Activated CD4-positive, alpha-beta T cell treated with anti-CD3 and anti-CD28 coated beads, Interleukin-2, amount 50 U/mL, for 48 hours (primary cell): Measurements from ENCODE around the gene PIP4P1.
"Not testable (repeated sequence)": the region's sequence is repeated elsewhere in the genome, so short reads cannot be mapped to it uniquely, and the experiment has no call there.

ENCODE experiments used
- DNase-seq, 2 experiments: peaks; one replicate each; pipeline ENCODE4 v3.0.0-alpha.2; 2020

Gene PIP4P1

DNA sequence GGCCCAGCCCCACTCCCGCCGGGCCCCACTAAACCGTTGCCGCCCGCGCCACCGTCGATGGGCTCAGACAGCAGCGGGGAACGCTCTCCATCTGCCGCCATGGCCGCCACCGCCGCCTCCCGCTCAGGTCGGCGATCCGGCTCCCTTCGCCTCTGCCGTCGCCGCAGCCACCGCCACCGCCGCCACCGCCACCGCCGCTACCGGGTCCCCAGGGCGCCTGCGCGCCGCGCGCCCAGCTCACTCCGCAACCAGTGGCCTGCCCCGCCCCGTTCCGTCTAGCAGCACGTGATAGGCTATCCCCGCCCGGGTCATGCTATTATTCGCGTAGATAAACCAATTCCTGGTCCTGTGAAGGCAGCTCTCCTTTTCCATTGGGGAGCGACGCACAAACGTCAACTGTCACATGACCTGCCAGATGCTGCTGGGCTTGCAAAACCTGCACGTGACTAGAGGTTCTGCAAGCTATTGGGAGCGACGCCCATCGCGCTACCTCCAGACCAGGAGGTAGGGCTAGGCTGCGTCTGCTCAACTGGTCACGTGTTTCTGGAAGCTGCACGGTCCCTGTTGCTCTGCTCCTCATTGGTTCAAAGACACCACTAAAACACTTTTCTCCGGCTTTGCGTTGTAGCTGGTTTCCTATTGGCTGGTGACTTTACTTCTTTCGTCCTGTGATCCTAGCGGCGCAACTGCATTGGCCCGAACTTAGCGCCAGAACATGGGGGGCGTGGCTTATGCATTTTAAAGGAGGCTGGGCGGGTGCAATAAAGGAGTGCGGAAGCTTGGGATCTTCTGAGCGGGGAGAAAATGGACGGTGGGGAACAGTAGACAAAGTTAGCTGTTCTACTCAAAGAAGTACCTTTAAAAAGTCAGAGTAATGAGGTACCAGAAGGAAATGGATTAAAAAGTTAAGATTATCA lies at the start of gene PIP4P1:
Gene PIP4P1 (minus strand): TSS at position 210 of the 917 bp plus-strand sequence. CDS start 109 bp downstream, at position 101.
- peak; percentile 96 to 98 for DNase-seq

DNA sequence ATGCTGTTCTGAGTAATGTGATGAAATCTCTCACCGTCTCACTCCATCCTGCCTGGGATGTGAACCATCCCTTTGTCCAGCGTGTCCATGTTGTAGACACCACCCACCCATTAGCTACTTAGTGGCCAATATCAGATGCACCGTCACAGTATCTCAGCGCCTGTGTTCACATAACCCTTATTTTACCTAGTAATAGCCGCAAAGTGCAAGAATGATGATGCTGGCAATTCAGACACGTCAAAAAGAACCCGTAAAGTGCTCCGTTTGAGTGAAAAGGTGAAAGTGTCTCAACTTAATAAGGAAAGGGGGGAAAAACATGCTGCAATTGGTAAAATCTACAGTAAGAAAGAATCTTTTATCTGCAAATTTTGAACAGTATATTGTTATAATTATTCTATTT lies 47.1 kb upstream of the PIP4P1 start:
- DNase-seq: no peak

DNA sequence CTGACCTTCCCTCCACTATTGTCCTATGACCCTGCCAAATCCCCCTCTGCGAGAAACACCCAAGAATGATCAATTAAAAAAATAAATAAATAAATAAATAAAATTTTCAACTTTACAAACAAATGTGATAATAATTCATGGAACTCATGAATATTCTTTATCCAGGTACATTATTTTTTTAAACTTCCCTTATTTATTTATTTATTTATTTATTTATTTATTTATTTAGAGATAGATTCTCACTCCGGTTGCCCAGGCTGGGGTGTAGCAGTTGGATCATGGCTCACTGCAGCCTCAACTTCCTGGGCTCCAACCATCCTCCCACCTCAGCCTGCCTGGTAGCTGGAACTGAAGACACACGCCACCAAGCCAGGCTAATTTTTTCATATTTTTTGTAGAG lies 46.3 kb upstream of the PIP4P1 start:
- not testable (repeated sequence) for DNase-seq

DNA sequence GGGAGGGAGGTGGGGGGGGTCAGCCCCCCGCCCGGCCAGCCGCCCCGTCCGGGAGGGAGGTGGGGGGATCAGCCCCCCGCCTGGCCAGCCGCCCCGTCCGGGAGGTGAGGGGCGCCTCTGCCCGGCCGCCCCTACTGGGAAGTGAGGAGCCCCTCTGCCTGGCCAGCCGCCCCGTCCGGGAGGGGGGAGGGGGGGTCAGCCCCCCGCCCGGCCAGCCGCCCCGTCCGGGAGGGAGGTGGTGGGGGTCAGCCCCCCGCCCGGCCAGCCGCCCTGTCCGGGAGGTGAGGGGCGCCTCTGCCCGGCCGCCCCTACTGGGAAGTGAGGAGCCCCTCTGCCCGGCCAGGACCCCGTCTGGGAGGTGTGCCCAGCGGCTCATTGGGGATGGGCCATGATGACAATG lies 45.5 kb upstream of the PIP4P1 start:
- DNase-seq: not testable (repeated sequence)

- DNase-seq: not testable (repeated sequence)
These were observed 45.0 kb upstream of the PIP4P1 start for GRCh38 chr14:20506276-20506675.

DNA sequence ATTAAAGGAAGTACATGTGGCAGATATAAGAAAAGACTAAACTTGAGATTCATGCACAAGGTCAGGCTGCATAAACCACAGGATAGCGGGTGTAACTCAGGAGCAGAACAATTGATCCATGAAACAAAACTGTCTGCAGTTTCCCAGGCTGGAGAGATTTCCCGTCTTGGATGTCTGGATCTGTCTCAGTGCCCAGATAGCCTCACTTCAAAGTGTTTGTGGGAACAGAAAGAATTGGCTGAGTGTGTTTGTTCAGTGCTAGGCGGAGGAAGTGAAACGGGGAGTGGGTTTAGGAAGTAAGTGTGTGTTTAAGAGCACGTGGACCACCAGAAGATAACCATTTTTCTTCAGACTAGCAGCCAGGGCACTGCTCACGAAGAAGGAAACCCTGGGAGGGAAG lies 42.7 kb upstream of the PIP4P1 start:
- no peak for DNase-seq

GRCh38 chr14:20501346-20501745 lies 40.1 kb upstream of the PIP4P1 start:
- DNase-seq: no peak

DNA sequence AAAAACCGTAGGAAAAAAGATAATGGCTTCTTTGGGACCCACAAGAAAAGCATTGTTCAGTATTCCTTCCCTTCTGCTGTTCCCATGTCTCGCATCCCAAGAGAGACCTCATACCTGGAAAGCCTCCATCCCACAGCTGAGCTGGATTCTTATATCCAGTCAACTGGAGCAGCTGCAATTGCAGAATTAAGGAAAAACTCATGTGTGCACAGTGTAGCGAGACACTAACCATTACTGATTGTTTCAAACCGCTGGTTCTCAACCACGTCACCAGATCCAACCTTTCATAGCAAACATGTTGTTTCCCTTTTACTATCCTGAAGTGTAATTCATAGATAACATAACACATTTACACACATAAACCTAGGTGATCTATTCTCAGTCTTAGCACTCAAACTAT lies 38.6 kb upstream of the PIP4P1 start:
- no peak for DNase-seq

DNA sequence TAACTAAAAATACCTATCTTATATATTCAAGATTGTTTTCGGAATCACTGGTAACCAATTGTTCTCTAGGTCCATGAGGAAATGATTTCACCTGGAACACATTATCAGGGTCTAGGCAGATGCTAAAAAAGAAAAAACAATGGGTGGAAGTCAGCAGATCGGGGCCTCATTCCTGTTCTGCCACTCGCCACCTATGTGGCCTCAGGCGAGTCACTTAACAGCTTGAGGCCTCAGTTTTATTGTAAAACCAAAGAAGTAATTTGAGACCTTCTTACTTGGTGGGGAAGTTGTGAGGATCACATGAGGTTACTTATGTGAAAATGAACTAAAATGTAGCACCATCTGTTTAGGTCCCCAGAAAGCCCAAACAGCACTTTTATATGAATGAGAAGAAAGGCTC lies 37.9 kb upstream of the PIP4P1 start:
- no peak for DNase-seq

- DNase-seq: no peak
These were observed 37.4 kb upstream of the PIP4P1 start for GRCh38 chr14:20498622-20499021.

GRCh38 chr14:20494935-20495766 lies 33.9 kb upstream of the PIP4P1 start:
- no peak for DNase-seq

DNA sequence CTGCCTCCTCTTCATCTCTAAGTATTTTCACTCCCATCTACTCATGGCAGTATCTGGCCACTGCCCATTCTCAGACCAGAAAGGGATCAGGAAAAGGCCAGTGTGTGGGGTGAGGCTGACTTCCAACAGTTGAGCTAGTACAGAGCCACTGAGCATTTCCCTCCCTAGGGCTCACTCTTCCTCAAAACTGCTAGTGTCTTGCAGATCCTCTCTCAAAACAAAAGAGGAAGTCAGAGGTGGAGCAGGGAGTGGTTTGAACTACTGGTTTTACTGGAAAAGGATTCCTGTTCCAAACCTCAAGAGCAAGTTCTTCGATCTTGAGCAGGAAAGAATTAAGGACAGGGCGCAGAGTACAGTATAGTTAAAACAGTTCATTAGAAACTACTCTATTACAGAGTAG lies 32.4 kb upstream of the PIP4P1 start:
- DNase-seq: no peak

DNA sequence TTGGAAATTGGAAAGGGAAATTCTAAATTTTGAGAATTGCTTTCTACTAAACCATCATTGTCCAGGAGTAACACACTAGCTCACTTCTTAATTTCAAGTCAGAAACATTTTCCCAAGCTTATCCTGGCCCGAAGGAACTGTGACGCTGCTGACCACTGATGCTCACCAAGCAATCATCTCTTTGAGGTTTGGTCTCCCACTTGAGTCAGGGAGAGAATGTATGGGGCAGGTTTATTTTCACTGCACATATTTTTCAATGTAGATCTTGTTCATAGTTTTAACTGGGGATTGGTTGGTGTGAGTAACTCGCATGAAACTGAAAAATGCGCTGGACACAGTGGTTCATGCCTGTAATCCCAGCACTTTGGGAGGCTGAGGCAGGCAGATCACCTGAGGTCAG lies 31.3 kb upstream of the PIP4P1 start:
- DNase-seq: no peak

DNA sequence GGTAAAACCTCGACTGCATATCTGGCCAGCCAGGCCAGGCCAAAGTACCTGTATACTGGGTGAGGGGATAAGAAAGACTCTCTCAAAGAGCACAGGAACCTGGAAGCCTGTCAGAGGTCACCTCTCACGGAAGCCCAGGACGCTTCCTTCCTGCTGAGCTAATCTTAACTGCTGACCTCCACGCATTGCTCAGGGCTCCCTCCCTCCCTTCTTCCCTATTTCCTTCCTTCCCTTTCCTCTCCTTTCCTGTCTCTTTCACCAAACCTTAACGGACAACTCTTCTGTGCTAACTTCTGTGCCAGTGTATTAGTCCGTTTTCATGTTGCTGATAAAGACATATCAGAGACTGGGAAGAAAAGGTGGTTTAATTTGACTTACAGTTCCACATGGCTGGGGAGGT lies 29.3 kb upstream of the PIP4P1 start:
- no peak for DNase-seq

DNA sequence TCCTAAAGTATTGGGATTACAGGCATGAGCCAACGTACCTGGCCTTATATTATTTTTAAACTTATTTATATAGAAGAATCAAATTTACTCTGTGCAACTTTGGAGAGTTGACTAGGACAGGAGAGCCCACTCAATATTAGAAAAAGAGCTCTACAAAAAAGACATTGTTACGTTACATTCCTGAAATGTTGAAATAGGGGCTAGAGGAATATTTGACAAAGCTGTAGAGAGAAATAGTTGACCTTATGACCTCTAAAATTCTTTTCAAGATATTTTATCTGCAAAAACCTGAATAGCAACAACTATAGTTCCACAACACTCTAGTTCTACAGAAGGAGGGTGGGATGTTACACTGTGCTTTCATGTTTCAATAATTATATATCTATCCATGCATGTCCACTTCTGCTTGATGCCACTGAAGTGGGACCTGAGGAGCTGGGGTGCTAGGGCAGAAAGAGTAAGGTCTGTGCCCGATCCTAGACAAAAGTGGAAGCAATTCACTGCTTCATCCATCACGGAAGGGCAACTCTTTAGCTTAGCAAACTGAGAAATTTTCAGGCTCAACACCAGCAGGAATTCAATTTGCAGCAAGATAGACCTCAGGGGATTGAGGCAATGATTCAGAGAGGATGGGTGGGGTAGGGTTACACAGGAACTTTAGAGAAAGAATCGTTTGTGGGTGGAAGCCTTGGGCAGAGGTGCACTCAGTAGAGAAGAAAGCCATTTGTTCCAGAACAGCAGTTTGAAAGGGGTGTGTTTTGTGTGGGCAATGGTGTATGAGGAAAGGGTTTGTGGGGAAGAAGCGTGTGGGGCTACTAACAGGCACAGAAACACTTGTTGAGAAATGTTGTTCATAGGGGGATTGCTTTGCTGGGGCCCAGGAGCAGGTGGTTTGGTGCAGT lies 28.1 kb upstream of the PIP4P1 start:
- no peak for DNase-seq

DNA sequence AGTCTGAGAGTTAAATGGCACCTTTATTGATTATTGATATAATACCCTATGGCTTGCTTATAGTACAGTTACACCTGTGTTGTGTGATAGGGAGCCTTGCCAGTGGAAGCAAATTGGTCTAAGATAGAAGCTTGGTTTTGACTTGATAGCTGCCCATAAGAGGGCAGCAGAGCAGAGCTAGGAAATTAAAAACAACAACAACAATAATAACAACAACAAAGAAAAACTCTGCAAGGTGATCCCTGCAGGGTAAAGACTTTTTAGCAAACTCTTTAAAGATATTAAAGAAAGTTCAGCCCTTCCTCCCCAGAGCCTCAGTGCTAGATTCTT lies 26.1 kb upstream of the PIP4P1 start:
- DNase-seq: no peak

DNA sequence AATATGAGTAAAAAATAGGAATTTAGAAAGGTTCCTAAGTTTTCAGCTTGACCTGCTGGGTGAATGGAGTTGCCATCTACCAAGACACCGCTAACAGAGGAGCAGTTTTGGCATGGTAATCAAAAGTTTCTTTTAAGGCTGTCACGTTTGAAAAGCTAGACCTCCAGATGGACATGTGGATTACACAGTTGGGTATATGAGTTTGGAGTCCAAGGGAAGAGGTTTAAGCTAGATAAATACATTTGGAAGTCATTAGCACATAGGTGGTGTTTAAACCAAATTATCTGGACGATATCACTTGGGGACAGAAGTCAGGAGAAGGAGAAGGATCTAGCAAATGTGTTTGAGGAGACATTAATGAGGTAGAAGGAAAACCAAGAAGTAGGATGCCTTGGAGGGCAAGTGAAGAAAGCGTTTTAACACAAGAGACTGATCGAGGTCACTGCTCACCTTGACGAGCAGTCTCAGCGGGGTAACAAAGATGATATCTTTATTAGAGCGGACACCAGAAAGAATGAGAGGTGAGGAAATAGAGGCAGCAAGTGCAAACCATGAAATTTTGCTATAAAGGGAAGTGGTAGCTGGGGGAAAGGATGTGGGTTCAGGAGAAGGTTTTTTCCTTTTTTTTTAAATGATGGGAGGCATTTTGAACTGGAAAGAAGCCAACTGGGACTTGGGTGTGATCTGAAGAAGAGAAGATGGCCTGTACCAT lies 25.6 kb upstream of the PIP4P1 start:
- DNase-seq: no peak

GRCh38 chr14:20485900-20486299 lies 24.7 kb upstream of the PIP4P1 start:
- DNase-seq: no peak

GRCh38 chr14:20482382-20482781 lies 21.1 kb upstream of the PIP4P1 start:
- DNase-seq: no peak

GRCh38 chr14:20478894-20479293 lies 17.7 kb upstream of the PIP4P1 start:
- no peak for DNase-seq

DNA sequence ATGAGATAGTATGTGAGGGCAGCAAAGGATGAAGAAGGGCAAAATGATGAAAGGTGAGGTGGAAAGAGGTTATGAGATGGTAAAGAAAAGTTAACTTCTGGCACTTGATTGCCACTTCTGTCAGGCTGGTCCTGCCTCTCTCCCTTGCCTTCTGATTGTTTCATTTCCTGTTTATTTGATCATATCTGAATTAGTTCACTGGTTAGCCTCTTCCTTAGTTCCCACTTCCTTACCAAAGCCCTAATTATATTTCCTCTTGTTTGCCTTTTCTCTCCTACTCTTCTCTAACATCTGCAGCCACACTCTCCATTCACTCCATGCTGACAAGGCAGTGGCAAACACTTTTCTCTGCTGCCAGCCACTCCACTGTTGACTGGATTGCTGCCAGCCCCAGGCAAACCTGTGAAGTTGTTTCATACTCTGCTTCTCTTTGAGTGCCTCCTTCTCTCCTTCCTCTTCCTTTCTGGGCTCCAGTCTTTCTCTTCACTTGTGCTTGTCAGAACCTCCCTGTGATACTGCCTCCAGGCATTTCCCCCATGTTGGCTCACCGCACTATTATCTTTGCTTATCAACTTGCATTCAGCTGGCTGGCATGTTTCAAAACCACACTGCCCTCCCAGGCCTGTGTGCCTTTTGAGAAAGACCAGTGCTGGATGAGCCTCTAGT lies 16.1 kb upstream of the PIP4P1 start:
- DNase-seq: no peak

DNA sequence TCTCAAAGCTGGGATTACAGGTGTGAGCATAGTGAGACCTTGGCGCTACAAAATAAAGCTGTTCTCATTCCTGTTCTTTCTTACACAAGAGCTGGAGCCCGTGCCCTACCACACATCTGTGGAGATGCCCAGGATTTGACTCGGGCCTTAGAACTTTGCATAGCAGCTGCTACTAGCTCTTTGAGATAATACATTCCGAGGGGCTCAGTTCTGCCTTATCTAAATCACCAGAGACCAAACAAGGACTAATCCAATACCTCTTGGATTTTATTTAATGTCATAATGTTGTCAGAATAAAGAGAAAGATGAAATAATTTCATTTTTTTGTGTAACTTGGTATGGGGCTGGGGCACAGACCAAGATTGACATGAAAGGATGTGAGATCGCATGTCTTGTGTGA lies 15.5 kb upstream of the PIP4P1 start:
- no peak for DNase-seq
